Measurements from ENCODE around the gene GMDS. TPM values are rescaled to one million over a fixed set of nuclear protein-coding genes. Genes with fewer than 3 reads are reported as not detected.

Gene GMDS
- total RNA-seq, 1 donor from 2014 or later: 44.5 TPM

DNA sequence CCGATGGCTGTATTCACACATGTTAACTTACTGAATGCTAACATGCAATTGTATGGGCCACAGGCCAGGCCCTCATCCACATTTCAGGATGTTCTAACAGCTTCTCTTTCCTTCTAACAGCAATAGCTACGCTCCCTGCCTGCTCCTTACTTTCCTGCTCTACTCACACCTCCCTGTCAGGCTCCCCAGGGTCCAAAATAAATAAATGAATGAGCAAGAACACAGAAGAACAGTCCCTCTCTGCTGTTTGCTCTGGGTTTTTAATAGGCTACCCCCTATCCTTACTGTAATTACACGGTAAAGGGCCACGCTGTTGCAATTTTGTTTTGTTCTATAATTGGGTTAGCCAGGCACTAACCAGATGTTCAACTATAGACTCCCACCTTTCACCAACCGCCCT is 135.6 kb downstream of the GMDS start:
- DNase-seq (ENCODE audit: low spot score): no peak
- Mint-ChIP-seq H3K9me3 (no peaks in the 10 kb centered on the region), H3K36me3 (ENCODE audit: low read depth) (peaks cover 20% of the 10 kb centered on the region), H3K27me3 (ENCODE audit: insufficient read depth) (peaks cover 2% of the 10 kb centered on the region), H3K27ac (no peak overlapping the region), H3K4me3 (no peak overlapping the region), H3K4me1 (ENCODE audit: low read depth) (peaks cover 50% of the 10 kb centered on the region)
- intact Hi-C loops (cut with micrococcal nuclease): loop anchor here (1.0 to 10.0 kb wide), 5 partner anchors 133 to 585 kb away; no protein-coding TSS in a partner anchor

DNA sequence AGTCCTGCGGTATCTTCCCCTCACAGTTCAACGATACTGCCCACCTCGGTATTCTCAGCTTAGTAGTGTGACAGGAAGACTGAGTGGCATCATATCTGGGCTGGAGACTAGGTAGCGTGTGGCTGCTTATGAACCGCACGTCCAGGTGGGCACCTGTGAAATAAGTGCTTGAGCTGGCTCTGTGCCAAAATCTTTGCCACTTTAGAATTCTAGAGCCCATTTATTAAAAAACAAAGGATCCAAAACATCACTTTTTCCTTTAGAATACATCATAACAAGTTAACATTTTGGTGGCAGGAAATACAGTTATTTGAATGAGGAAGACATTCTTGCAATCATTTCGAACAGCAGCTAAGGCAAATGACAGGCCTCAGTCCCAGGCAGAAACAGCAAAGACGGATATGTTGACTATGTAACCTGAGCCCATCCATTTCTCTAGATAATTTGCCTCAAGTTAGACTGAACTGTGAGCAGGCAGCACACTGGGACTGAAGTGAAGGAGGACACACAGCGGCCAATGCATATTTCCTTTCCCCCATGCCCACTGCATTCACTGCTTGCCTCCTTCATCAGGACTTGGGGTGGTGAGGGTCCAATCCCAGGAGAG is 136.6 kb downstream of the GMDS start:
- Mint-ChIP-seq H3K27me3 (ENCODE audit: insufficient read depth) (peaks cover 1% of the 10 kb centered on the region), H3K36me3 (ENCODE audit: low read depth) (peaks cover 19% of the 10 kb centered on the region), H3K4me3 (no peak overlapping the region), H3K27ac (no peak overlapping the region), H3K9me3 (no peaks in the 10 kb centered on the region), H3K4me1 (ENCODE audit: low read depth) (peaks cover 51% of the 10 kb centered on the region)
- no peak for DNase-seq (ENCODE audit: low spot score)
- intact Hi-C loops (cut with micrococcal nuclease): no loop called here

DNA sequence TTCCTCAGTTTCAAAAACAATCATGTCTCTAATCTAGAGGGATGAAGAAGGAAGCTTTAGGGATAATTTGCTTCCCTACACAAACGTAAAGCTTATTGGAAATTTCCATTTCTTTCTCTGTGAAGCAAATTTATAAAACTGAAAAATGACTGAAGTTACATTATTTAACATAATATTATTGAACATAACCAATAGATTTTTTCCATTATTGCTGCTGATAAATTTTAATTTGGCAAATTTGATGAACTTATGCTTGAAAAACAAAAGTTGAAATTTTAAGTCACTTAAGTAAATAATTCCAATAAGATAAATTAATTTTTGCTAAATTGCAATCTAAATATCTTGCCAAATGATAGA is 140.9 kb downstream of the GMDS start:
- H3K36me3 Mint-ChIP-seq (ENCODE audit: low read depth): peaks cover 7% of the 10 kb centered on the region
- H3K4me3 Mint-ChIP-seq: no peak overlapping the region
- no peak overlapping the region for H3K27ac Mint-ChIP-seq
- intact Hi-C loops (cut with micrococcal nuclease): loop anchor here (1.0 to 5.0 kb wide), 7 partner anchors 92 to 528 kb away; no protein-coding TSS in a partner anchor
- no peak for DNase-seq (ENCODE audit: low spot score)
- H3K9me3 Mint-ChIP-seq: no peaks in the 10 kb centered on the region
- peaks cover 2% of the 10 kb centered on the region for H3K27me3 Mint-ChIP-seq (ENCODE audit: insufficient read depth)
- H3K4me1 Mint-ChIP-seq (ENCODE audit: low read depth): peaks cover 9% of the 10 kb centered on the region

DNA sequence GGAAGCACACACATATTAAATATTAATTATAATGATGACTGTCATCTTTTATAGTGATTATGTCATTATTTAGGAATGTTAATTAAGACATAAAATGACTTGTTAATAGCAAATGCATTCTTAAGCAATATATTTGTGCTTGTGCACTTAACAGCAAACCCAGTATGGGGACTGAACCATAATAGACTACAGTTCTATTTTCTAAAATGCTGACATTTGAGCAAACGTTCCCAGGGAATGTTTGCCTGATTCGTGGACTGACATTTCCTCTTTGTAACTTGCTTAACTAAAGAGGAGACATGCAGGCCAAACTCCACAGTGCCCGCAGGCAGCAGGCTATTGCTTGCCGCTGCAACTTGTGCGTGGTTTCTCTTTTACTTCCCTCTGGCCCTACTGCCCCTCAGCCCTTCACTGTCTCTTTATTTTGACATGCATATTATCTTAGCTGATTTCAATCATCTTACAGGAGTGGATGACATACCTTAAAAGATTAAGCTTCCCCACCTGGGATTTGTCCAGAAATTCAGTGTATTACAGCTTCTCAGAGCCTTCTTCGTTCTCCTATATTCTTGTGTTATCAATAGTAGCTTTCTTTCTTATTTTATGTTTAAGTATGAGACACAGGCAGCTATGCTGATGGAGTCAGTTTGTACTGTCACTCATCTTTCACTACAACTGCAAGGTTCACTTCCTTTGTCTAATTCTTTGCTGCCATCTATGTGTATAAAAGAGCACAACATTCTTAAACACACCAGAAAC is 141.5 kb downstream of the GMDS start:
- intact Hi-C loops (cut with micrococcal nuclease): loop anchor here (1.0 to 5.0 kb wide), 7 partner anchors 92 to 528 kb away; no protein-coding TSS in a partner anchor
- peaks cover 2% of the 10 kb centered on the region for H3K27me3 Mint-ChIP-seq (ENCODE audit: insufficient read depth)
- H3K36me3 Mint-ChIP-seq (ENCODE audit: low read depth): peaks cover 4% of the 10 kb centered on the region
- DNase-seq (ENCODE audit: low spot score): no peak
- peaks cover 6% of the 10 kb centered on the region for H3K4me1 Mint-ChIP-seq (ENCODE audit: low read depth)
- no peaks in the 10 kb centered on the region for H3K9me3 Mint-ChIP-seq
- no peak overlapping the region for H3K27ac Mint-ChIP-seq
- H3K4me3 Mint-ChIP-seq: no peak overlapping the region

DNA sequence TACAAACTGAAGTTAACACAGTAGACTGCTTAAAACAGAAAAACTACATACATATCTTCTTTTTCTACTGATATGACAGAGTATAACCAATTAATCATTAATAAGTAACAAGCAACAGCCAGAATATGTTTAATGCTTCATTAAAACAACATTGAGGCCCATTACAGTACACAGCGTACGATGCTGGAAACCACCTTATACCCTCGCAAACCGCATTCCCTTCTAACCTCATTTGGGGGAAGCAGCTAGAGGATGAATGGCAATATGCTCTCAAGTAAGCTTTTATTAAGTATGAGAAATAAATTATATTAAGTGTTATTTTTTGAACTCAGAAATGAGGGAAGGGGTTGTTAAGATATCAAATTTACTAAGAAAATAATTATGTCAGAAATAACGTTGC is 142.4 kb downstream of the GMDS start:
- intact Hi-C loops (cut with micrococcal nuclease): loop anchor here (5.0 kb wide), 1 partner anchor 529 kb away; no protein-coding TSS in a partner anchor
- H3K4me3 Mint-ChIP-seq: no peak overlapping the region
- no peaks in the 10 kb centered on the region for H3K9me3 Mint-ChIP-seq
- peaks cover 5% of the 10 kb centered on the region for H3K4me1 Mint-ChIP-seq (ENCODE audit: low read depth)
- no peak overlapping the region for H3K27ac Mint-ChIP-seq
- no peaks in the 10 kb centered on the region for H3K36me3 Mint-ChIP-seq (ENCODE audit: low read depth)
- H3K27me3 Mint-ChIP-seq (ENCODE audit: insufficient read depth): peaks cover 2% of the 10 kb centered on the region
- DNase-seq (ENCODE audit: low spot score): no peak

DNA sequence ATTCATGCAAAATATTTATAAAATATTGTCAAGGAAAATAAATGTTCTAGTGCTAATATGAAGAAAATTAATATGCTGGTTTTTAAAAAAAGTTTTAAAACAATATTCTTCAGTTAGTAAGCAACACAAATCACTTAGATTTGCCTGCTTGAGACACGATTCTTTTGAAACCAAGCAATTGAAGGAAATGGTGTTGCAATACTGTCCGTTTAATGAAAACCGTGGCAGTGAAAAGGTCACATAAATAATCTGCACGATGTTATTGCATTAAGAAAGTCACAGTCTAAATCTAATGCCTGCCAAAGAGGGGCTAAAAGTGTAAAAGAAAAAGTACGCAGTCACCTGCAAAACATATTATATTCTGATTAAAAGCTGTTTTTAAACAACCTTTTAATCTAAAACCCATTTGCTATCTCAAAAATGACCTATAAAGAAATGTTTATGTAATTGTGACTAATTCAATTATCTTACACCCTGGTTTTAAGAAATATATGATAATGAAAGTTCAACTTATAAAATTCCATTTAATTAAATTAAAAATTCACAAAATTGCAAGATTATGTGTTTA is 143.0 kb downstream of the GMDS start:
- no peaks in the 10 kb centered on the region for H3K9me3 Mint-ChIP-seq
- no peaks in the 10 kb centered on the region for H3K36me3 Mint-ChIP-seq (ENCODE audit: low read depth)

DNA sequence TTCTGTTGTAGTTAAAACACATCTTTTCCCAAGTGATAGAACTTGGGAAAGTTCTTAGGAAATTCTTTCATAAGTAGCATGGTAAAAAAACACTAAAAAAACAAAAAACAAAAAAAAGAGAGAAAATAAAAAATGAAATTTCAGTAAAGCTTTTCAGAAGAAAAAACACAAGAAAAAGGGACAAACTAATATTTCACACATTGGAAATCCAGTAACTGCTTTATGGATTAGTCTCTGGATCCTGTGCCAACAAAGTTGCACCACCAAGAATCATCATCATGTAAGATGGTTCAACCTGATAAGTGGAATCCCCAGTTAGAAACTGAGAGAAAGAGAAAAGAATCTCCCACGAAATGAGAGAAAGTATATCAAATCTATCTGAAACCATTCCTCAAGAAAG is 144.2 kb downstream of the GMDS start:
- Mint-ChIP-seq H3K4me1 (ENCODE audit: low read depth) (peaks cover 5% of the 10 kb centered on the region), H3K9me3 (no peaks in the 10 kb centered on the region), H3K36me3 (ENCODE audit: low read depth) (no peaks in the 10 kb centered on the region), H3K27ac (no peak overlapping the region), H3K27me3 (ENCODE audit: insufficient read depth) (peaks cover 2% of the 10 kb centered on the region), H3K4me3 (no peak overlapping the region)
- DNase-seq (ENCODE audit: low spot score): no peak
- intact Hi-C loops (cut with micrococcal nuclease): loop anchor here (5.0 kb wide), 1 partner anchor 531 kb away; no protein-coding TSS in a partner anchor

More for the DNA sequence above, 143.0 kb downstream of the GMDS start:
- Mint-ChIP-seq H3K27me3 (ENCODE audit: insufficient read depth) (peaks cover 2% of the 10 kb centered on the region), H3K4me3 (no peak overlapping the region), H3K27ac (no peak overlapping the region), H3K4me1 (ENCODE audit: low read depth) (peaks cover 5% of the 10 kb centered on the region)
- no peak for DNase-seq (ENCODE audit: low spot score)
- intact Hi-C loops (cut with micrococcal nuclease): loop anchor here (5.0 kb wide), 1 partner anchor 530 kb away; no protein-coding TSS in a partner anchor

DNA sequence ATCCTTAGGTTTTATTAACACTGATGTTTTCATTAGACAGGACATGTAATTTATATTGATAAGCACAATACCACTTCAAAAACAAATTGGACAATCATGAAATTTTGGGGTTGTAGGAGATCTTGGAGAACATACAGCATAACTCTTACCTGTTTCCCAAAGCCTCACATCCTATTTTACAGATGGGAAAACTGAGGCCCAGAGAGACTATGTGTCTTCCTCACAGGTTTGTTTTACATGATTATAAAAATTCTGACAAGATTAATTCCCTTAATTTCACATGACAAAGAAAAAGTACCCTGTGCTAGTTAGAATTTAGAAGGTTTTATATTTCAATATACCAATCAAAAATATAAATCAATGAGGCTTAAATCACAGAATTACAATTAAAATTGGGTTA is 145.5 kb downstream of the GMDS start:
- intact Hi-C loops (cut with micrococcal nuclease): loop anchor here (5.0 kb wide), 1 partner anchor 532 kb away; no protein-coding TSS in a partner anchor
- Mint-ChIP-seq H3K4me3 (no peak overlapping the region), H3K9me3 (no peaks in the 10 kb centered on the region), H3K27ac (no peak overlapping the region), H3K36me3 (ENCODE audit: low read depth) (no peaks in the 10 kb centered on the region), H3K27me3 (ENCODE audit: insufficient read depth) (peaks cover 2% of the 10 kb centered on the region), H3K4me1 (ENCODE audit: low read depth) (peaks cover 5% of the 10 kb centered on the region)
- DNase-seq (ENCODE audit: low spot score): no peak

DNA sequence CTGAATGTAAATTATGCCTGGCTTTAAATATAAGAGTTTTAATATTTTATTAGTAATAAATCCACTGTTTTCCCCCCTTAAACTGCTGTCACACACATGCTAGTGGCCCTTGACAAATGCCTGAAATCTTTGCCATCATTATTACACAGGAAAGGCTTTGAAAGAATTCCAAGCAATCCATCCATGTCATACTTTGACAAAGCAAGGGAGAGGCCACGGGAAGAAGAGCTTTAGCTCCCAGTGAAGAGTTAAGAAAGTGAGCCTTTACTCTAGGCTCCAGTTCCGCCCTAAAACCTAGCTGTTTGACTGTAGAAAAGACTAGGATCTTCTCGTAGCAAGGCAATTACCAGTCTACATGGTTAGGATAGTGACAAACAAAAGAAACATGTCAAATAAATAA is 147.9 kb downstream of the GMDS start:
- H3K27ac Mint-ChIP-seq: no peak overlapping the region
- no peak for DNase-seq (ENCODE audit: low spot score)
- peaks cover 2% of the 10 kb centered on the region for H3K27me3 Mint-ChIP-seq (ENCODE audit: insufficient read depth)
- H3K4me3 Mint-ChIP-seq: no peak overlapping the region
- no peaks in the 10 kb centered on the region for H3K36me3 Mint-ChIP-seq (ENCODE audit: low read depth)
- H3K9me3 Mint-ChIP-seq: no peaks in the 10 kb centered on the region
- intact Hi-C loops (cut with micrococcal nuclease): no loop called here
- no peaks in the 10 kb centered on the region for H3K4me1 Mint-ChIP-seq (ENCODE audit: low read depth)

DNA sequence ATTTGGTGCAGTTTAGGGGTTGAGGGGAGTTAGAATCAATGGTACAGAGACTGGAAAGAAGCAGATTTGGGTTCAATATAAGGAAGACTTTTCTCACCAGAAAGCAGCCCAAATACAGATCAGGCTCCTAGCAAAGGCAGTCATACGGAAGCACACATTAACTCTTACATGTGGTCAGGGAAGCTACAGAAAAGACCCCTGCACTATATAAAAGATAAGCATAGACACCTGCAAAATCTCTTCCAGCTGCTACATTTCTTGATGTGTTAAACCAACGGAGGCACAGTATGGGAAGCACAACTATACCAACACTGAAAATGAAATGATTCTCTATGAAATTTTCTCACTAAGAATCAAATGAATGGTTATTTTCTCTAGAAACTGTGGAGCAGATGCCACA is 150.8 kb downstream of the GMDS start:
- Mint-ChIP-seq H3K27ac (no peak overlapping the region), H3K4me3 (no peak overlapping the region), H3K36me3 (ENCODE audit: low read depth) (no peaks in the 10 kb centered on the region), H3K27me3 (ENCODE audit: insufficient read depth) (no peaks in the 10 kb centered on the region), H3K9me3 (no peaks in the 10 kb centered on the region), H3K4me1 (ENCODE audit: low read depth) (no peaks in the 10 kb centered on the region)
- DNase-seq (ENCODE audit: low spot score): no peak
- intact Hi-C loops (cut with micrococcal nuclease): no loop called here

DNA sequence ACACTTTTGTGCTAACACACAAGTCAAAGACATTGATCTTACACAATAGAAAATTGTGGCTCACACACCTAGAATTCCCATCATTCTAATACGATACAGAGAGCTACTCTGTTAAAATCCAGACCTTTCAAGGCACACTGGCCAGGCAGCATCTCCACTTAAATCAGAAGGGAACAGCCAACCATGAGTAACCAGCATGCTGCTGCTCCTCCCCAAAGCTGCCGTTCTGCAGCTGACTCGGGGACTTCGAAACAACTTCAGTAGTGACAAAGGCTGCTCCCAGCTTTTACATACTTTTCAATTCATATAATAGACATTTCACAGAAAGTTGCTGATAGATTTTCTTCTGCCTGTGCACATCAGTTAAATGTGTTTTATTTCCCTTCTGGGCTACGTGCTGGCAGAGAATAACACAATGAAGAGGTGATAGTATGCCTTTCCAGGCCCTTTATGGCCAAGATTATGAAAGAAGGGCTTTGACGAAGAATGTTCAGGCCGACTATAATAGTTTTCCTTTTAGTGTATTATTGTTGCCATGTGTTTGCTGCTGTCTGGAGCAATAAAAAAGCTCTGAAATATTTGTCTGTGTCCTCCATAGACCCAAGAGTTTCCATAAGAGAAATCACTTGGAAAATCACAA is 159.0 kb downstream of the GMDS start:
- Mint-ChIP-seq H3K27ac (no peak overlapping the region), H3K27me3 (ENCODE audit: insufficient read depth) (peaks cover 2% of the 10 kb centered on the region), H3K4me3 (no peak overlapping the region), H3K36me3 (ENCODE audit: low read depth) (peaks cover 5% of the 10 kb centered on the region), H3K9me3 (no peaks in the 10 kb centered on the region), H3K4me1 (ENCODE audit: low read depth) (peaks cover 19% of the 10 kb centered on the region)
- intact Hi-C loops (cut with micrococcal nuclease): no loop called here
- DNase-seq (ENCODE audit: low spot score): no peak

DNA sequence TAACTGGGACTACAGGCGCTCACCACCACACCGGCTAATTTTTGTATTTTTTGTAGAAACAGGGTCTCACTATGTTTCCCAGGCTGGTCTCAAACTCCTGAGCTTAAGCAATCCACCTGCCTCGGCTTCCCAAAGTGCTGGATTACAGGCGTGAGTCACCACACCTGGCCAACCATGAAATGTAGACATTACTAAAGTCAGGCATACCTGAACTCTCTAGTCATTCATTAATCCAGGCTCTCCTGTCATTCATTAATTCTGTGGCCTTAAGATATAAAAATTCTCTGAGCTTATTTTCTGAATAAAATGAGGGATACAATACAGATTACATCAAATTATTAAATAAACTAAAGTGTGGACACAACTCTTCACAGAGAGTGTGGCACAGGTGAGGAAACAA is 159.7 kb downstream of the GMDS start:
- no peak for DNase-seq (ENCODE audit: low spot score)
- intact Hi-C loops (cut with micrococcal nuclease): no loop called here
- H3K36me3 Mint-ChIP-seq (ENCODE audit: low read depth): peaks cover 8% of the 10 kb centered on the region
- peaks cover 27% of the 10 kb centered on the region for H3K4me1 Mint-ChIP-seq (ENCODE audit: low read depth)
- H3K27ac Mint-ChIP-seq: no peak overlapping the region
- no peaks in the 10 kb centered on the region for H3K9me3 Mint-ChIP-seq
- H3K4me3 Mint-ChIP-seq: no peak overlapping the region
- H3K27me3 Mint-ChIP-seq (ENCODE audit: insufficient read depth): peaks cover 2% of the 10 kb centered on the region

Data from activated T-helper 1 cell treated with anti-CD3 and anti-CD28 coated beads, Interleukin-12 subunit alpha, Interleukin-12 subunit beta, Interleukin-2, Interleukin-4 antibody, amounts not matched to agents 30 ng/mL and 10 ng/mL and 1 ng/mL, durations not matched to agents 14 hours and 24 hours and 36 hours (primary cell).